K562 (cell line): ENCODE data around the gene SENP7. TPM values are rescaled to one million over a fixed set of nuclear protein-coding genes. Genes with fewer than 3 reads are reported as not detected.
A peak's percentile ranks its signal among the peaks of the same experiment; 100 is the strongest.

ENCODE experiments used
- ATAC-seq: fragments of 200-7000 bp; cut with Tn5 transposase; 3 replicates; pipeline ENCODE4 v1.9.1; 2020; ENCODE audit warnings: moderate library complexity
- BruUV-seq: library from RNA; stranded (reverse); fragments of 400-500 nt; replicated peaks from 2 replicates; lab custom pipeline; 2021; lab: Mats Ljungman, UMichigan
- CTCF ChIA-PET: fragments of 300-600 bp; formaldehyde crosslinking; extraction: SDS; loops from one replicate; lab custom pipeline; 2021; ENCODE audit warnings: low intra/inter-chr PET ratio; lab: Yijun Ruan, JAX
- POLR2A ChIA-PET: fragments of 300-600, 350-650 bp; sonication (Branson Sonifier 250); formaldehyde crosslinking; extraction: SDS; loops from one replicate; lab custom pipeline; 2021; ENCODE audit warnings: antibody characterized with exemption, inconsistent platforms; lab: Yijun Ruan, JAX
- DNase-seq, 4 experiments: peaks; one replicate each; pipeline versions ENCODE4 v3.0.0 to v3.0.0-alpha.2; 2011 to 2018; ENCODE audit warnings: low spot score in 3 of 4, mixed read lengths in 3 of 4; ENCODE audit errors: extremely low read depth in 1 of 4
- FAIRE-seq: peaks from 2 replicates; lab custom pipeline; 2011; peaks lifted over from hg19 to GRCh38; lab: Jason Lieb, UNC
- H2AFZ ChIP-seq: 2 replicates; pipeline ENCODE4 v1.6.0; 2011; ENCODE audit warnings: low read depth, low read length, control low read depth, inconsistent platforms
- H3K27ac ChIP-seq: fragments of 200-600 bp; 3 replicates; pipeline ENCODE4 v1.8.0; 2011; ENCODE audit warnings: low read depth, mild to moderate bottlenecking, control low read depth, inconsistent platforms, low read length, moderate library complexity, mixed read lengths; ENCODE audit errors: extremely low read depth
- H3K27me3 ChIP-seq, 2 experiments: fragments of 300-600 bp in 1 of 2; 2 replicates in 1 of 2; 3 replicates in 1 of 2; pipeline versions ENCODE4 v1.6.0 to v1.8.0; 2011; ENCODE audit warnings: inconsistent platforms in 2 of 2, low read length in 2 of 2, mild to moderate bottlenecking in 1 of 2, mixed read lengths in 1 of 2, moderate library complexity in 1 of 2; ENCODE audit not compliant: control insufficient read depth in 2 of 2, insufficient read depth in 2 of 2
- H3K36me3 ChIP-seq: fragments of 300-600 bp; 3 replicates; pipeline ENCODE4 v1.8.0; 2011; ENCODE audit warnings: mild to moderate bottlenecking, low read length, inconsistent platforms; ENCODE audit not compliant: control insufficient read depth, insufficient read depth
- H3K4me1 ChIP-seq, 2 experiments: fragments of 200-600 bp in 1 of 2; replicated peaks in 1 of 2; 2 replicates in 1 of 2; 3 replicates in 1 of 2; pipeline versions ENCODE4 v1.5.1 to v1.8.0; 2011; ENCODE audit warnings: inconsistent platforms in 2 of 2, low read length in 2 of 2, mild to moderate bottlenecking in 1 of 2, mixed read lengths in 1 of 2, moderate library complexity in 1 of 2; ENCODE audit not compliant: control insufficient read depth in 2 of 2, insufficient read depth in 2 of 2
- H3K4me2 ChIP-seq: 2 replicates; pipeline ENCODE4 v1.6.1; 2011; ENCODE audit warnings: low read length, control low read depth, inconsistent platforms, mixed read lengths; ENCODE audit not compliant: insufficient read depth
- H3K4me3 ChIP-seq: fragments of 200-600 bp; sonication (generic), shearing (Covaris generic); 2 replicates; pipeline ENCODE4 v1.5.1; 2016; ENCODE audit warnings: control low read depth, inconsistent platforms
- H3K79me2 ChIP-seq: fragments of 200-600 bp; 3 replicates; pipeline ENCODE4 v1.8.0; 2011; ENCODE audit warnings: low read length, inconsistent platforms; ENCODE audit not compliant: control insufficient read depth, insufficient read depth
- H3K9ac ChIP-seq, 2 experiments: 2 replicates each; pipeline versions ENCODE4 v1.6.0 to v1.6.1; 2011; ENCODE audit warnings: low read depth in 2 of 2, low read length in 2 of 2, control low read depth in 1 of 2, inconsistent platforms in 1 of 2, mild to moderate bottlenecking in 1 of 2, mixed read lengths in 1 of 2; ENCODE audit not compliant: insufficient read depth in 1 of 2
- H3K9me1 ChIP-seq: one replicate; pipeline ENCODE4 v1.6.0; 2011; ENCODE audit warnings: inconsistent platforms, mild to moderate bottlenecking, low read length, moderate library complexity; ENCODE audit not compliant: control insufficient read depth, insufficient read depth
- H3K9me3 ChIP-seq: replicated peaks from 2 replicates; pipeline ENCODE4 v1.5.1; 2011; ENCODE audit warnings: low read depth, low read length, inconsistent platforms; ENCODE audit not compliant: control insufficient read depth, insufficient read depth
- H4K20me1 ChIP-seq: replicated peaks from 2 replicates; pipeline ENCODE4 v1.6.1; 2011; ENCODE audit warnings: low read length, inconsistent platforms, mixed read lengths; ENCODE audit not compliant: control insufficient read depth, insufficient read depth
- CEBPB ChIP-seq: fragments of 450-650 bp; IDR thresholded peaks from 2 replicates; pipeline ENCODE4 v1.6.1; 2016; ENCODE audit warnings: missing genetic modification characterization, missing compliant biosample characterization
- CEBPG ChIP-seq, 3 experiments: fragments of 200-800 bp in 1 of 3; sonication (Bioruptor generic) in 1 of 3; sonication (generic) in 1 of 3; formaldehyde crosslinking in 1 of 3; IDR thresholded peaks in 2 of 3; conservative IDR thresholded peaks in 1 of 3; 2 replicates each; pipeline versions ENCODE4 v1.6.1 to v1.8.0; 2016 to 2022; ENCODE audit warnings: missing compliant biosample characterization in 2 of 3, missing genetic modification characterization in 2 of 3, mild to moderate bottlenecking in 1 of 3, missing genetic modification reagents in 1 of 3
- HNRNPL ChIP-seq: fragments of 200-400 bp; formaldehyde crosslinking; IDR thresholded peaks from 2 replicates; pipeline ENCODE4 v1.6.1; 2017; ENCODE audit warnings: low read depth, mild to moderate bottlenecking, low read length
- PBX2 ChIP-seq, 2 experiments: IDR thresholded peaks in 1 of 2; conservative IDR thresholded peaks in 1 of 2; 2 replicates each; pipeline ENCODE4 v1.6.1; 2016; ENCODE audit warnings: low read depth in 2 of 2, mild to moderate bottlenecking in 1 of 2, missing compliant biosample characterization in 1 of 2, missing genetic modification characterization in 1 of 2, moderate library complexity in 1 of 2
- RHOXF2B ChIP-seq: fragments of 250-450 bp; sonication (Bioruptor Pico); conservative IDR thresholded peaks from 2 replicates; pipeline ENCODE4 v1.5.1; 2021
- ZNF551 ChIP-seq: fragments of 250-450 bp; sonication (Bioruptor Pico); IDR thresholded peaks from 2 replicates; pipeline ENCODE4 v1.5.0; 2021; ENCODE audit warnings: mild to moderate bottlenecking, moderate library complexity
- WGBS: fragments of 100-300 bp; shearing (Covaris generic); methylation state at CpG from one replicate; pipeline ENCODE4 v1.1.6; 2016; ENCODE audit warnings: low coverage, mixed read lengths; ENCODE audit not compliant: insufficient coverage; ENCODE audit errors: missing lambda C conversion rate; 5-methylcytosine and 5-hydroxymethylcytosine counted together
- in situ Hi-C: fragments of 300-500 bp; cut with MboI; formaldehyde crosslinking; loops from 4 replicates; pipeline ENCODE4 v1.15.0; 2018; ENCODE audit warnings: inconsistent platforms, mixed read lengths
- intact Hi-C: fragments of 100-400 bp; cut with micrococcal nuclease; formaldehyde crosslinking; loops from 2 replicates; pipeline ENCODE4 v1.14.2; 2022
- polyA plus RNA-seq, 8 experiments: library from polyadenylated mRNA; depleted of rRNA in 4 of 8; stranded (reverse) in 5 of 8; unstranded in 3 of 8; fragments of >200 nt; fragmentation: Nextera tagmentation in 2 of 8; fragmentation: Illumina TruSeq in 1 of 8; extraction: Ambion mirVana in 2 of 8; extraction: Trizol in 1 of 8; gene quantifications; 2 replicates each; pipeline versions ENCODE4 v1.2.1 to v1.2.3, GENCODE V29; 2011 to 2014; ENCODE audit warnings: inconsistent platforms in 1 of 8, missing spikeins in 1 of 8
- total RNA-seq, 7 experiments: library from RNA; depleted of rRNA in 6 of 7; stranded (reverse); fragments of >200 nt in 6 of 7; fragmentation: Illumina TruSeq in 2 of 7; extraction: Trizol in 2 of 7; gene quantifications; 2 replicates each; pipeline versions ENCODE4 v1.2.1 to v1.2.3, GENCODE V29; 2011 to 2021; ENCODE audit warnings: low replicate concordance in 1 of 7

Gene SENP7
- total and polyA plus RNA-seq, 9 of the 15 experiments (the other 6 are each of a cell fraction or from before 2014, with no cell fraction given), result 4.1 to 21.9 (median 10.7) TPM

- no TSS peak for BruUV-seq
- Histone ChIP-seq H4K20me1 (no peaks in the 10 kb centered on the region), H3K27ac (no peak overlapping the region), H3K9ac (no peak overlapping the region), H2AFZ (0 out of 2 replicates have a peak overlapping the region, but pooled peaks have one; percentile 43), H3K36me3 (no peaks in the 10 kb centered on the region), H3K9me3 (no peaks in the 10 kb centered on the region), H3K27me3 (no peaks in the 10 kb centered on the region), H3K9me1 (no peaks in the 10 kb centered on the region), H3K4me2 (no peak overlapping the region), H3K4me3 (no peak overlapping the region), H3K4me1 (peaks cover 3 to 25% of the 10 kb centered on the region in 2 experiments; a peak in 3 of 5 replicates), H3K79me2 (no peaks in the 10 kb centered on the region)
- DNase-seq (no peak), ATAC-seq (no peak), FAIRE-seq (no peak)
- peak; percentile 47; the same call in 1 of the 2 replicates for TF ChIP-seq CEBPB (tag)
- no peak for TF ChIP-seq CEBPG (CRISPR knock-in tag; IDR thresholded peaks at IDR 0.05)
- TF ChIP-seq CEBPG (tag; conservative IDR thresholded peaks at IDR 0.05 in 1 of 2, IDR thresholded peaks at IDR 0.05 in 1 of 2), result peak in 1 of 2 experiments; percentile 33; a peak in 1 of 4 replicates
- TF ChIP-seq HNRNPL, result no peak
- no peak for TF ChIP-seq ZNF551 (CRISPR knock-in tag)
- no peak for TF ChIP-seq PBX2 (CRISPR knock-in tag; IDR thresholded peaks at IDR 0.05; ENCODE audit: low read depth)
- no peak for TF ChIP-seq PBX2 (tag; conservative IDR thresholded peaks at IDR 0.05; ENCODE audit: low read depth)
- no peak for TF ChIP-seq RHOXF2B (CRISPR knock-in tag)
- in situ Hi-C loops (loop anchor here (5.0 kb wide), 1 partner anchor 42 kb away; the partner anchor contains the start of gene TRMT10C), intact Hi-C loops (loop anchor here (10.0 kb wide), 1 partner anchor 195 kb away; the partner anchor contains the start of gene IMPG2)
- POLR2A ChIA-PET, result interaction anchor here (0.7 to 1.3 kb wide), 2 partner anchors 7 to 165 kb away, joined by 3 read pairs; no protein-coding TSS in a partner anchor
- CTCF ChIA-PET, result no interaction called here
- WGBS, result 59% methylated on average over 5 of the region's 6 CpGs
Observed at GRCh38 chr3:101519685-101520365, 6.8 kb upstream of the SENP7 start.
